Measurements from ENCODE around the gene THRSP.

Gene THRSP

DNA sequence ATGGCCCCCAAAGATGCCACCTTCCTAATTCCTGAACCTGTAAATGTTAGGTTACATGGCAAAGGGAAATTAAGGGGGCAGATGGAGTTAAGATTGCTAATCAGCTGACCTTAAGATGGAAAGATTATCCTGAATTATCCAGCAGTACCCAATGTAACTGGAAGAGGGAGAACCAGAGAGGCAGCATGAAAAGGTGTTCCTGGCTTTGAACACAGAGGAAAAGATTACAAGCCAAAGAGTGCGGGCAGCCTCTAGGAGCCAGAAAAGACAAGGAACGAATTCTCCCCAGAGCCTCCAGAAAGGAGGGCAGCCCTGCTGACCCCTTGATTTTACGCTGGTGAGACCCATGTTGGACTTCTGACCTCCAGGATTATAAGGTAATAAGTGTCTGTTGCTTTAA, 15.1 kb upstream of the THRSP start:
- H3K79me2 ChIP-seq (ENCODE audit: insufficient read depth, low read length), result no peaks in the 10 kb centered on the region
- no peak overlapping the region for H3K4me2 ChIP-seq (ENCODE audit: low read depth, low read length, poor library complexity, severe bottlenecking)
- no peak overlapping the region for H2AFZ ChIP-seq (ENCODE audit: low read depth, low read length, severe bottlenecking)
- no peaks in the 10 kb centered on the region for H3F3A ChIP-seq (ENCODE audit: insufficient read depth)
- H3K27me3 ChIP-seq (ENCODE audit: low read length), result no peaks in the 10 kb centered on the region
- no peak for TF ChIP-seq EZH2phosphoT487 (conservative IDR thresholded peaks at IDR 0.05; ENCODE audit: low read length)
- TF ChIP-seq, protein P1, sequence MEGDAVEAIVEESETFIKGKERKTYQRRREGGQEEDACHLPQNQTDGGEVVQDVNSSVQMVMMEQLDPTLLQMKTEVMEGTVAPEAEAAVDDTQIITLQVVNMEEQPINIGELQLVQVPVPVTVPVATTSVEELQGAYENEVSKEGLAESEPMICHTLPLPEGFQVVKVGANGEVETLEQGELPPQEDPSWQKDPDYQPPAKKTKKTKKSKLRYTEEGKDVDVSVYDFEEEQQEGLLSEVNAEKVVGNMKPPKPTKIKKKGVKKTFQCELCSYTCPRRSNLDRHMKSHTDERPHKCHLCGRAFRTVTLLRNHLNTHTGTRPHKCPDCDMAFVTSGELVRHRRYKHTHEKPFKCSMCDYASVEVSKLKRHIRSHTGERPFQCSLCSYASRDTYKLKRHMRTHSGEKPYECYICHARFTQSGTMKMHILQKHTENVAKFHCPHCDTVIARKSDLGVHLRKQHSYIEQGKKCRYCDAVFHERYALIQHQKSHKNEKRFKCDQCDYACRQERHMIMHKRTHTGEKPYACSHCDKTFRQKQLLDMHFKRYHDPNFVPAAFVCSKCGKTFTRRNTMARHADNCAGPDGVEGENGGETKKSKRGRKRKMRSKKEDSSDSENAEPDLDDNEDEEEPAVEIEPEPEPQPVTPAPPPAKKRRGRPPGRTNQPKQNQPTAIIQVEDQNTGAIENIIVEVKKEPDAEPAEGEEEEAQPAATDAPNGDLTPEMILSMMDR (IDR thresholded peaks at IDR 0.05; ENCODE audit: insufficient read depth, low read length, poor library complexity, severe bottlenecking), result no peak
- no peak overlapping the region for H3K9ac ChIP-seq (ENCODE audit: low read length)
- no peak overlapping the region for H3K4me3 ChIP-seq (ENCODE audit: insufficient read depth, low read length, poor library complexity, severe bottlenecking)
- H4K20me1 ChIP-seq (ENCODE audit: low read depth, low read length), result no peaks in the 10 kb centered on the region
- no peaks in the 10 kb centered on the region for H3K9me3 ChIP-seq (ENCODE audit: insufficient read depth, low read length)
- no peaks in the 10 kb centered on the region for H3K9me2 ChIP-seq (replicated peaks; ENCODE audit: insufficient read depth, low read length)
- no peak overlapping the region for H3K27ac ChIP-seq (ENCODE audit: low read depth, low read length)
- H3K36me3 ChIP-seq (ENCODE audit: low read length), result no peaks in the 10 kb centered on the region

- Histone ChIP-seq H2AFZ (ENCODE audit: low read depth, low read length, severe bottlenecking) (no peak overlapping the region), H3K27me3 (ENCODE audit: low read length) (no peaks in the 10 kb centered on the region), H3K36me3 (ENCODE audit: low read length) (no peaks in the 10 kb centered on the region), H4K20me1 (ENCODE audit: low read depth, low read length) (no peaks in the 10 kb centered on the region), H3K4me3 (ENCODE audit: insufficient read depth, low read length, poor library complexity, severe bottlenecking) (no peak overlapping the region), H3F3A (ENCODE audit: insufficient read depth) (no peaks in the 10 kb centered on the region), H3K9me2 (replicated peaks; ENCODE audit: insufficient read depth, low read length) (no peaks in the 10 kb centered on the region), H3K9me3 (ENCODE audit: insufficient read depth, low read length) (no peaks in the 10 kb centered on the region), H3K27ac (ENCODE audit: low read depth, low read length) (no peak overlapping the region), H3K9ac (ENCODE audit: low read length) (no peak overlapping the region), H3K79me2 (ENCODE audit: insufficient read depth, low read length) (no peaks in the 10 kb centered on the region), H3K4me2 (ENCODE audit: low read depth, low read length, poor library complexity, severe bottlenecking) (no peak overlapping the region)
- TF ChIP-seq EZH2phosphoT487 (conservative IDR thresholded peaks at IDR 0.05; ENCODE audit: low read length), result no peak
- TF ChIP-seq, protein P1 (IDR thresholded peaks at IDR 0.05; ENCODE audit: insufficient read depth, low read length, poor library complexity, severe bottlenecking), result no peak
Observed at GRCh38 chr11:78049348-78049747, 14.3 kb upstream of the THRSP start.

- H3K9me2 ChIP-seq (replicated peaks; ENCODE audit: insufficient read depth, low read length), result no peaks in the 10 kb centered on the region
- no peaks in the 10 kb centered on the region for H3K9me3 ChIP-seq (ENCODE audit: insufficient read depth, low read length)
- TF ChIP-seq, protein P1 (IDR thresholded peaks at IDR 0.05; ENCODE audit: insufficient read depth, low read length, poor library complexity, severe bottlenecking), result no peak
- TF ChIP-seq EZH2phosphoT487 (conservative IDR thresholded peaks at IDR 0.05; ENCODE audit: low read length), result no peak
- H4K20me1 ChIP-seq (ENCODE audit: low read depth, low read length), result no peaks in the 10 kb centered on the region
- H3K79me2 ChIP-seq (ENCODE audit: insufficient read depth, low read length), result no peaks in the 10 kb centered on the region
- H3K4me3 ChIP-seq (ENCODE audit: insufficient read depth, low read length, poor library complexity, severe bottlenecking), result no peak overlapping the region
- no peaks in the 10 kb centered on the region for H3K36me3 ChIP-seq (ENCODE audit: low read length)
- H3K27me3 ChIP-seq (ENCODE audit: low read length), result no peaks in the 10 kb centered on the region
- no peak overlapping the region for H3K9ac ChIP-seq (ENCODE audit: low read length)
- no peak overlapping the region for H3K27ac ChIP-seq (ENCODE audit: low read depth, low read length)
- no peak overlapping the region for H2AFZ ChIP-seq (ENCODE audit: low read depth, low read length, severe bottlenecking)
- H3K4me2 ChIP-seq (ENCODE audit: low read depth, low read length, poor library complexity, severe bottlenecking), result no peak overlapping the region
- no peaks in the 10 kb centered on the region for H3F3A ChIP-seq (ENCODE audit: insufficient read depth)
Observed at GRCh38 chr11:78050964-78051831, 12.5 kb upstream of the THRSP start.

Data from SU-DHL-6 (cell line).